ENCODE results near the gene REG4.
"Not testable (repeated sequence)": the region's sequence is repeated elsewhere in the genome, so short reads cannot be mapped to it uniquely, and the experiment has no call there.

REG4 gene

GRCh38 chr1:119805746-119806145, 5.5 kb downstream of the REG4 start:
- no peak for DNase-seq

DNA sequence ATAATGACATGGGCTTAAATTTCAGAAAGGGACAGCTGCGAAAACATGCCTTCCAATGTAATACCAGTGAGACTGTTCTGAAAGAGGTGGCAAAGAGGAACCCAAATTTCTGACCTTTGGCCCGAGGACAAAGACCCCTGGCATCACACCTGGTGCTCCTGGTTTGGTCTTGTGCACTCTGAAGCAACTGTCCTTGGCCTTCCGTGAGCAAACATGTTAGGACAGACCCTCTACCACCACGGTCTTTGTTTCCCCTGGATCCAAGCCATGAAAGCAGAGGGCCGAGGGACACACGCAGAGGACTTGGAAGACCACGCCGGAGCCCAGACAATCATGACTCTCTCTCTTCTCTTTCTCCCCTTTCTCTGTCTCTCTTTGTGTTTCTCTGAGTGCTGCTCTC, 6.0 kb downstream of the REG4 start:
- no peak for DNase-seq

DNA sequence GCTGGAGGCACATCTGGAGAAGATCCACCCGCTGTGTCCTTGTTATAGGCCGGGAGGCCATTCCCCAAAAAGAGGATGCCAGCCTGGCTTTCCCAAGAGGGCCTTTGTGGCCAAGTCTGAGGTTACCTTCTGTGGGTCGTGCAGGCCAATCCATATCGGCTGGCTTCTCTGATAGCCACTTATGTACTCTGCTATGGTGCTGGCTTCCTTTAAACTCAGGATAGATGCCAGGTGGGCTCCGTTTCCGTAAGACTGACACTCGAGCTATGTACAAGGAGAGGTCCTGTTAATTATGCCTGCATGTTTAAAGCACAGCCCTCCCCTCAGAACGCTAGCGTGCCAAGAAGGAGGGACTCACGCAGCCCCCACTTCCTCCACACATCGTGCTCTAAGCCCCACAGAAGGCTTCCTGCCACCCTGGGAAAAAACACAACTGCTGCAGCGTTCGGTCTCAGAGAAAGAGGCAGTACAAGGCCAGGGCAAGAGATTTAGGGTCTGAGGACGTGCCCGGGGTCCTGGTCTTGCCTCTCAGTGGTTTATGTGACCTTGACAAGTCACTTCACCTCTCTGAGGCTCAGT, 11.6 kb downstream of the REG4 start:
- no peak for DNase-seq

- no peak for DNase-seq
Observed at GRCh38 chr1:119799003-119799402, 12.3 kb downstream of the REG4 start.

DNA sequence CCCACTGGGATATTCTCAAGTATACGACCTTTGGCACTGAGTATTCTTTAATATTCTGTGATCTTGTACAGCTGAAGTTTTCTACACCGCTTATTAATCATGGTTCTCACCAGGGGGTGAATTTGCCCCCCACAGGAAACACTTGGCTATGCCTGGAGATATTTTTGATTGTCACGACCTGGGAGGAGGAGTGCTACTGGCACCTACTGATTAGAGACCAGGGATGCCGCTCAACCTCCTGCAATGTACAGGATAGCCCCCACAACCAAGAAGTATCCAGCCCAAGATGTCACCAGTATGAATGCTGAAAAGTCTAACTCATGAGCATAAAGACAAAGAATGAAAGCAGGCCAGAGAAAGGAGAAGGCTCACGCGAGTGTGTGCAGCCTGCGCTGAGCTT, 13.7 kb downstream of the REG4 start:
- DNase-seq = no peak

GRCh38 chr1:119797162-119797561, 14.1 kb downstream of the REG4 start:
- DNase-seq = no peak

GRCh38 chr1:119795261-119796200, 15.7 kb downstream of the REG4 start:
- peak; percentile 74 for DNase-seq

DNA sequence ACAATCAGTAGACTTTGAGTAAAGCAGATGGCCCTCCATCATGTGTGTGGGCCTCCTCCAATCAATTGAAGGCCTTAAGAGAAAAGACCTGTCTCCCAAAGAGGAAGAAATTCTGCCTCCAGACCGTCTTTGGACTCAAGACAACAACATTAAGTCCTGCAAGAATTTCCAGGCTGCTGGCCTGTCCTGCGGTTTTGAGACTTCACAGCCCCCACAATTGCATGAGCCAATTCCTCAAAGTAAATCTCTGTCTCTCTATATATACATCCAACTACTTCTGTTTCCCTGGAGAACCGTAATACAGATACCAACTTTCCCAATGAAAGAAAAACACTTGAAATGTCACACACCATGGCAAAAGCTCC, 16.4 kb downstream of the REG4 start:
- DNase-seq = no peak

- no peak for DNase-seq
Observed at GRCh38 chr1:119794230-119794875, 16.9 kb downstream of the REG4 start.

DNA sequence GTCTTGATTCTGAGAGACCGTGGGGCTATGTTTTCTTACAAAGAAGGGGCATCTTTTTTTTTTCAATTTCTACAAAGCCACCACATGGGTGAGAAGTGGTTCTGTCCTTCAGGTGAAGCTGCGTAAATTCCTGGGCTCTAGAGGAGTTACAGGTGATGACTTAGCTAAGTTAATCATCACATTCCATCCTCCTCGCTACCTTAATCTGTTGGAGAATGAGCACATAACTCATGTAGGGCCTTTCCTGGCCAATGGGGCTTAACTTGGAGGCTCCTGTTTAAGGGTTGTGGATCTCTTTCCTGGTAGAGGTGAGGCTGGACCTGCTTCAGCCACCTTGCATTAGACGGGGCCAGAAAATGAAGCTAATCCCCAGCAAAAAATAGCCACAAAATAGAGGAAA, 19.9 kb downstream of the REG4 start:
- no peak for DNase-seq

DNA sequence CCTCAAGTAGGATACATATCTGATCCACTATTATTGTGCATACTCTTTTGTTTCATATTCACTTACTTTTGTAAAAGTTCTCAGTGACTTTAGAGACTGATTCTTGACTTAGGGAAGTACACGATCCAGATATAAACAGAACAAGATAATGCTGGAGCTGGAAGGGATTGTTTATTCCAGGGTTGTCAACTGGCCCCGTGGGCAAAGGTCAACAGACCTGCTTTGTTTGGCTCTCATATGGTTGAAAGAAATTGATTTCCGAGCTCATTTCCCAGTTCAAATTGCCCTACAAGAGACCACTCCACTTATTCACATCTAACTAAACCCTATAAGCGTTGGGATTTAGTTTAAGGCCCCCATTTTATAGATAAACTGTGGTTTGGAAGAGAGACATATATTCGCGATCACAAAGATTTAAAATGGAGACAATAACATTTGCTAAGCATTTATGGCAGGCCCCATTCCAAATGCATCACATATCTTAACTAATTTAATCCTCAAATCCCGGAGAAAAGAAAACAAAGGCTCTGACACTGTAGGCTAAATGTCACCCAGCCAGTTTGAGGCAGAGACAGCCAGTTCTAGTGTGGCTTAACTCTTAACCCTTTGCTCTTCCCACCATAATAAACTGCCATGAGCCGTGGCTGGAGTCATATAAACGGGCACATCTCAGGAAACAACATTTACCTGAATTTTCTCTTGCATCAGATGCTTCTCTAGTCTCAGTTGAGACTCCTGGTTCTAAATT, 20.6 kb downstream of the REG4 start:
- no peak for DNase-seq

DNA sequence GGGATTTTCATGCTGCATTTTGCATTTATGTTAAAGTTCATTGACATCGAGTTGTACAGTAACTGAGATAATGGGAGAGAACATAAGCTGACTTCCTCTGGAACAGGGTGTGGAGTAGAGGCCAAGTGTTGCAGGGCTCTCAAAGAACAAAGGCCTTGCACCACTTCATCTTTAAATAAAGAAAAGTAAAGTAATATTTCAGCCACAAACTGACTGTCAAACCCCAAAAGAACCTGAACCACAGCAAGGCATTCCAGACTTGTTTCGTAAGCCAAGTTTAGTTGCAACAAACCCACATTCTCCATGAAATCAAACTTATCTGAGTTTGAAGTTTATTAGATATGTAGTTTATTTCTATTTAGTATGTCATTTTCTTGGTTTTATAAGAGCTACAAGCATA, 23.5 kb downstream of the REG4 start:
- no peak for DNase-seq

DNA sequence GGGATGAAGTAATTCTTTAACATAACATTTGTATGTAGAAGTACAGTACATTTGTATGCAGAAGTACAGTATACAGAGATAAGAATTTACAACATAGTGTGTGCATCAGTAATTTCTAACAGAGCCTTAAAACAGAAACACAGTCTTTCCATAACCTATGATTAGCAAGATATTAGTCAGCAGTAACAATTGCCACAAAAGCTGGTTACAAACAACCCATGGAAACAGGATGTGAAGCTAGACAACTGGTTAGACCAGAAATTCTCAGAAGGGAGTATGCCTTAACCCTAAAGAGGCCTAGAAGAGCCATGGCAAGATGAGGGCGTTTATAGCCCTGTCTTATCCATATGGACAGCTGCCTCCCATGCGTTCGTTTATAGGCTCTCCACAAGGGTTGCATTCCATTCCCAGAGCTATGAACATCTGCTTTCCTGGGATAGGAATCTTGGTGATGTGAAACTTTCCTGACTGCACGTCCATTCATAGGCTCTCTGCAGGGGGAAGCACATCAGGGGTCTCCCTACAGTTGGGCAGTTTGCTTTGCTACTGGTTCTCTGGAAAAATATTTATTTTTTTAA, 24.7 kb downstream of the REG4 start:
- DNase-seq = not testable (repeated sequence)

- DNase-seq = not testable (repeated sequence)
Observed at GRCh38 chr1:119786046-119786445, 25.2 kb downstream of the REG4 start.

- DNase-seq = no peak
Observed at GRCh38 chr1:119784191-119784781, 27.0 kb downstream of the REG4 start.

DNA sequence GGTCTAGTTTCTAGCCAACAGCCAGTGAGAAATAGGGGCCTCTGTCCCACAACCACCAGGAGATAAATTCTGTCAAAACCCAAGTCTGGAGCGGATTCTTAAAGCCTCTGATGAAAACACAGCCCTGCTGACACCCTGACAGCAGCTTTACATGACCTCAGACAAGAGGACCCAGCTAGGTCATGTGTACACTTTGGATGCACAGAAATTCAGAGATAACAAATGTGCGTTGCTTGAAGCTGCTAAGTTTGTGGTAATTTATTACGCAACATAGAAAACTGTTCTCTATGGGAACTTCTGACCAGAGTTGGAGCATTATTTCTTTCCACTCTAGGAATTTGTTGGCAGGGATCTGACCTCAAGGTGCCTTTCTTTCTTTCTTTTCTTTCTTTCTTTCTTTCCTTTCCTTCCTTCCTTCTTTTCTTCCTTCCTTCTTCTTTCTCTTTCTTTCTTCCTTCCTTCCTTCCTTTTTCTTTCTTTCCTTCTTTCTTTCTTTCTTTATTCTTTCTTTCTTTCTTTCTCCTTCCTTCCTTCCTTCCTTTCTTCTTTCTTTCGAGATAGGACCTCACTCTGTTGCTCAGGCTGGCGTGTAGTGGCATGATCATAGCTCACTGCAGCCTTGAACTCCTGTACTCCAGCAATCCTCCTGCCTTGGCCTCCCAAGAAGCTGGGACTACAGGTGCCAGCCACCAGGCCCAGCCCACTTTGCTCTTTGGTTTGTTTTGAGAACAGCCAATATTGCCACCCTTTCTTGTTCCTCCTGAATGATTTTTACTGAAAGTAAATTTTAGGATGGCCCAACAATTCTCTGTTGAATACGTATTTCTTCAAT, 27.7 kb downstream of the REG4 start:
- DNase-seq = no peak

DNA sequence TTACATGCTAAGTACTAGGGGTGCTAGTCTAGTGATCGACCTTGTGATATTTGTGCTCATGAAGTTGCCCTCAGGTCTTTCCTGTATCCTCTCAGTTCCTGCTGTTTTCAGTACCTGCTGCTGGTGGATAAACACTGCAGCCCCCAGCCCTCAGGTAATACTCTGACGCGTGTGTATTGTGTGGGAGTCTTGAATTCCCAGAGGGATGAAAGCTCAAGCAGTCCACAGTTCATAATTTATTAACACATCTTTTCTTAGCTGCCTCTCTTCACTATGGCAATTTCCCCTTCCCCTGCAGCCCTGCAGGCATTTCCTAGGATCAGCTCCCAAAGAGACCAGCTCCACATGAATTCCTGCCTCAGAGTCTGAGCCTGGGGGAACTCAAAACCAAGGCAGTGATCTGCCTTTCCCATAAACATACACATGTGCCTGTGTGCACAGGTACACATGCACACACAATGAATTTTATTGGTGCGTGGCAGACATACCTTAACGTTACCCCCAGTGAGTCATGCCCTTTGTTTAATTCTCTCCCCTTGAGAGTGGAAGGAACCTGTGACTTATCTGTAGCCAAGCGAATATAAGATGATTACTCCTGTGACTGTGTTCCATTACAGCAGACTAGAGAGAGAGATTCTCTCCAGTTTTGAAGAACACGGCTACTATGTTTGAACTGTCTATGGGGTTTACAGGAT, 28.5 kb downstream of the REG4 start:
- DNase-seq = peak; percentile 48

- no peak for DNase-seq
Observed at GRCh38 chr1:119781434-119782210, 29.6 kb downstream of the REG4 start.

GRCh38 chr1:119779869-119780356, 31.3 kb downstream of the REG4 start:
- DNase-seq = peak; percentile 97

Measured in DMS79 (cell line).